Measurements from ENCODE around the gene GPR33. TPM values are rescaled to one million over a fixed set of nuclear protein-coding genes. Genes with fewer than 3 reads are reported as not detected.
A peak's percentile ranks its signal among the peaks of the same experiment; 100 is the strongest.
"Not testable (repeated sequence)": the region's sequence is repeated elsewhere in the genome, so short reads cannot be mapped to it uniquely, and the experiment has no call there.

Gene GPR33
- polyA plus RNA-seq, 2 of the 4 experiments (the other 2 are of a cell fraction) = not detected

DNA sequence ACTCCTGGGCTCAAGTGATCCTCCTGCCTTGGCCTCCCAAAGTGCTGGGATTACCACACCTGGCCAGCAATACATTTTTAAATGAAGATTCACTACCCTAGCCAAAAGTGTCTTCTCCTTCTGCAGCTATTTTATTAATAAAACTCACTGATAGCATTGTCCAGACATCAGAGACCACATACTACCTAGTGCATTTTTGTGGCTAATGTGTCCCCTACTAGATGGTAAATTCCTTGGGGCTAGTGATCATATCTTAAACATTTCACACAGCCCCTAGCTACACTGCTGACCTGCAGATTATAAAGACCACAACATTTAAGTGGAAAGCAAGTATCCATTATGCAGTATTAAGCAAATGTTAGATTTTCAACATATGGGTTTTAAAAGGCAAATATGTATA is 47.6 kb downstream of the GPR33 start:
- no peak for FAIRE-seq
- no peak for DNase-seq (ENCODE audit: low read depth in 1 of 2, low spot score in 1 of 2)
- Histone ChIP-seq H3K4me2 (no peak overlapping the region; the same call in 2 of the 3 replicates), H3K4me3 (no peak overlapping the region), H3K27ac (peak overlapping the region; percentile 82 to 87), H3K9me3 (no peaks in the 10 kb centered on the region), H3K4me1 (peaks cover 29% of the 10 kb centered on the region)
- ChIA-PET CTCF (no interaction called here), POLR2A (interaction anchor here (4.9 kb wide), 1 partner anchor 21 kb away, joined by 58 read pairs; the partner anchor contains the start of gene HEATR5A)
- ATAC-seq = no peak
- TF ChIP-seq CBX2 (IDR thresholded peaks at IDR 0.05; ENCODE audit: borderline replicate concordance, low read depth) (no peak), HOXB13 (CRISPR knock-in tag; IDR thresholded peaks at IDR 0.05; ENCODE audit: low read depth) (no peak), RNF2 (IDR thresholded peaks at IDR 0.05; ENCODE audit: borderline replicate concordance, low read depth) (no peak), FOSB (CRISPR knock-in tag; IDR thresholded peaks at IDR 0.05) (no peak), MAFK (IDR thresholded peaks at IDR 0.05; ENCODE audit: partially characterized antibody) (no peak), EHMT2 (IDR thresholded peaks at IDR 0.05; ENCODE audit: low read depth) (no peak), KDM1A (IDR thresholded peaks at IDR 0.05; ENCODE audit: low read depth) (no peak), RAD21 (conservative IDR thresholded peaks at IDR 0.05 in 1 of 2, IDR thresholded peaks at IDR 0.05 in 1 of 2) (no peak), SREBF2 (IDR thresholded peaks at IDR 0.05) (no peak)
- TF ChIP-seq, protein P1, sequence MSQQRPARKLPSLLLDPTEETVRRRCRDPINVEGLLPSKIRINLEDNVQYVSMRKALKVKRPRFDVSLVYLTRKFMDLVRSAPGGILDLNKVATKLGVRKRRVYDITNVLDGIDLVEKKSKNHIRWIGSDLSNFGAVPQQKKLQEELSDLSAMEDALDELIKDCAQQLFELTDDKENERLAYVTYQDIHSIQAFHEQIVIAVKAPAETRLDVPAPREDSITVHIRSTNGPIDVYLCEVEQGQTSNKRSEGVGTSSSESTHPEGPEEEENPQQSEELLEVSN (IDR thresholded peaks at IDR 0.05; ENCODE audit: borderline replicate concordance, low read depth) = no peak
- TF ChIP-seq, protein P2, sequence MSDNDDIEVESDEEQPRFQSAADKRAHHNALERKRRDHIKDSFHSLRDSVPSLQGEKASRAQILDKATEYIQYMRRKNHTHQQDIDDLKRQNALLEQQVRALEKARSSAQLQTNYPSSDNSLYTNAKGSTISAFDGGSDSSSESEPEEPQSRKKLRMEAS (IDR thresholded peaks at IDR 0.05) = no peak
- TF ChIP-seq, protein P3, sequence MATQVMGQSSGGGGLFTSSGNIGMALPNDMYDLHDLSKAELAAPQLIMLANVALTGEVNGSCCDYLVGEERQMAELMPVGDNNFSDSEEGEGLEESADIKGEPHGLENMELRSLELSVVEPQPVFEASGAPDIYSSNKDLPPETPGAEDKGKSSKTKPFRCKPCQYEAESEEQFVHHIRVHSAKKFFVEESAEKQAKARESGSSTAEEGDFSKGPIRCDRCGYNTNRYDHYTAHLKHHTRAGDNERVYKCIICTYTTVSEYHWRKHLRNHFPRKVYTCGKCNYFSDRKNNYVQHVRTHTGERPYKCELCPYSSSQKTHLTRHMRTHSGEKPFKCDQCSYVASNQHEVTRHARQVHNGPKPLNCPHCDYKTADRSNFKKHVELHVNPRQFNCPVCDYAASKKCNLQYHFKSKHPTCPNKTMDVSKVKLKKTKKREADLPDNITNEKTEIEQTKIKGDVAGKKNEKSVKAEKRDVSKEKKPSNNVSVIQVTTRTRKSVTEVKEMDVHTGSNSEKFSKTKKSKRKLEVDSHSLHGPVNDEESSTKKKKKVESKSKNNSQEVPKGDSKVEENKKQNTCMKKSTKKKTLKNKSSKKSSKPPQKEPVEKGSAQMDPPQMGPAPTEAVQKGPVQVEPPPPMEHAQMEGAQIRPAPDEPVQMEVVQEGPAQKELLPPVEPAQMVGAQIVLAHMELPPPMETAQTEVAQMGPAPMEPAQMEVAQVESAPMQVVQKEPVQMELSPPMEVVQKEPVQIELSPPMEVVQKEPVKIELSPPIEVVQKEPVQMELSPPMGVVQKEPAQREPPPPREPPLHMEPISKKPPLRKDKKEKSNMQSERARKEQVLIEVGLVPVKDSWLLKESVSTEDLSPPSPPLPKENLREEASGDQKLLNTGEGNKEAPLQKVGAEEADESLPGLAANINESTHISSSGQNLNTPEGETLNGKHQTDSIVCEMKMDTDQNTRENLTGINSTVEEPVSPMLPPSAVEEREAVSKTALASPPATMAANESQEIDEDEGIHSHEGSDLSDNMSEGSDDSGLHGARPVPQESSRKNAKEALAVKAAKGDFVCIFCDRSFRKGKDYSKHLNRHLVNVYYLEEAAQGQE (IDR thresholded peaks at IDR 0.05) = no peak
- TF ChIP-seq, protein P4, sequence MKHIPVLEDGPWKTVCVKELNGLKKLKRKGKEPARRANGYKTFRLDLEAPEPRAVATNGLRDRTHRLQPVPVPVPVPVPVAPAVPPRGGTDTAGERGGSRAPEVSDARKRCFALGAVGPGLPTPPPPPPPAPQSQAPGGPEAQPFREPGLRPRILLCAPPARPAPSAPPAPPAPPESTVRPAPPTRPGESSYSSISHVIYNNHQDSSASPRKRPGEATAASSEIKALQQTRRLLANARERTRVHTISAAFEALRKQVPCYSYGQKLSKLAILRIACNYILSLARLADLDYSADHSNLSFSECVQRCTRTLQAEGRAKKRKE (CRISPR knock-in tag; IDR thresholded peaks at IDR 0.05; ENCODE audit: low read depth) = no peak

DNA sequence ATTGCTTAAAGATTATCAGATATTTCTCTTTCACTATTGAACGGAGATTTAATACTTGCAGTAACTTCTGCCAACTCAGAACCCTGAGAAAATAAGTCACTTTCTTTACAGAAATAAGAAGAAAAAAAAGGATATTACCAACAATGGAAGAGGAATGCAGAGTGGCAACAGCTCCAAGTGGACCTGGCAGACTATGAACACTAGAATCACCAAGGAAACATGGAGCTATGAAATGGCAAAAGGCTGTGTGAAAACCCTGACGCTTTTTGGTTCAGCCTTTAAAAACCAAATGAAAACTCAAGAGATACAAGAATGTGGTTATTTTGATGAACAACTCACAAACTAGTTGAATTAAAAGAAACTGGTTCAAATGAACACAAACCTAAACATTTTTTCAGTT is 48.3 kb downstream of the GPR33 start:
- Histone ChIP-seq H3K4me2 (no peak overlapping the region), H3K4me3 (no peak overlapping the region), H3K27ac (peak overlapping the region; percentile 3 to 87; a peak in 2 of 6 replicates), H3K9me3 (no peaks in the 10 kb centered on the region), H3K4me1 (peaks cover 29% of the 10 kb centered on the region)
- ATAC-seq (no peak), FAIRE-seq (peak; percentile 68), DNase-seq (ENCODE audit: low read depth in 1 of 2, low spot score in 1 of 2) (no peak)
- ChIA-PET POLR2A (interaction anchor here (4.9 kb wide), 1 partner anchor 20 kb away, joined by 58 read pairs; the partner anchor contains the start of gene HEATR5A), CTCF (no interaction called here)
- TF ChIP-seq TFCP2L1 (CRISPR knock-in tag; IDR thresholded peaks at IDR 0.05) (no peak), KDM1A (IDR thresholded peaks at IDR 0.05; ENCODE audit: low read depth) (no peak), CBX2 (IDR thresholded peaks at IDR 0.05; ENCODE audit: borderline replicate concordance, low read depth) (no peak), RCOR1 (IDR thresholded peaks at IDR 0.05; ENCODE audit: low read depth, low read length) (no peak), HOXB13 (CRISPR knock-in tag; IDR thresholded peaks at IDR 0.05; ENCODE audit: low read depth) (no peak)
- 89% methylated on average over 2 of the region's 2 CpGs for WGBS (ENCODE audit: missing lambda C conversion rate)

DNA sequence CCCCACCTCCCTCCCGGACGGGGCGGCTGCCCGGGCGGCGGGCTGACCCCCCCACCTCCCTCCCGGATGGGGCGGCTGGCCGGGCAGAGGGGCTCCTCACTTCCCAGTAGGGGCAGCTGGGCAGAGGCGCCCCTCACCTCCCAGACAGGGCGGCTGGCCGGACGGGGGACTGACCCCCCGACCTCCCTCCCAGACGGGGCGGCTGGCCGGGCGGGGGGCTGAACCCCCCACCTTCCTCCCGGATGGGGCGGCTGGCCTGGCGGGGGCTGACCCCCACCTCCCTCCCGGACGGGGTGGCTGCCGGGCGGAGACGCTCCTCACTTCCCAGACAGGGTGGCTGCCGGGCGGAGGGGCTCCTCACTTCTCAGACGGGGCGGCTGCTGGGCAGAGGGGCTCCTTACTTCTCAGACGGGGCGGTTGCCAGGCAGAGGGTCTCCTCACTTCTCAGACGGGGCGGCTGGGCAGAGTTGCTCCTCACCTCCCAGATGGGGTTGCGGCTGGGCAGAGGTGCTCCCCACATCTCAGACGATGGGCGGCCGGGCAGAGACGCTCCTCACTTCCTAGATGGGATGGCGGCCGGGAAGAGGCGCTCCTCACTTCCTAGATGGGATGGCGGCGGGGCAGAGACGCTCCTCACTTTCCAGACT is 50.7 kb downstream of the GPR33 start:
- CTCF ChIA-PET; POLR2A ChIA-PET; FAIRE-seq; H3K4me2 ChIP-seq; DNase-seq (ENCODE audit: low read depth in 1 of 2, low spot score in 1 of 2); H3K27ac ChIP-seq; H3K9me3 ChIP-seq; H3K4me3 ChIP-seq; ATAC-seq: not testable (repeated sequence)
- 100% methylated on average over 2 of the region's 45 CpGs for WGBS (ENCODE audit: missing lambda C conversion rate)
- H3K4me1 ChIP-seq = peaks cover 20% of the 10 kb centered on the region
